GM12878 (cell line): ENCODE data around the gene SLC6A2. TPM values are rescaled to one million over a fixed set of nuclear protein-coding genes. Genes with fewer than 3 reads are reported as not detected.

Experiments
- ATAC-seq: fragments of 200-7000 bp; cut with Tn5 transposase; 3 replicates; pipeline ENCODE4 v1.9.1; 2020; ENCODE audit warnings: mild to moderate bottlenecking, moderate library complexity
- BruUV-seq: library from RNA; stranded (reverse); fragments of 400-500 nt; replicated peaks from 2 replicates; lab custom pipeline; 2021; lab: Mats Ljungman, UMichigan
- CTCF ChIA-PET: fragments of 300-600 bp; sonication (Branson Sonifier 250); formaldehyde crosslinking; extraction: SDS; loops from one replicate; lab custom pipeline; 2021; ENCODE audit warnings: inconsistent platforms; lab: Yijun Ruan, JAX
- POLR2A ChIA-PET: fragments of 350-600 bp; formaldehyde crosslinking; extraction: SDS; loops from one replicate; lab custom pipeline; 2021; ENCODE audit warnings: inconsistent platforms; lab: Charles Lee
- RAD21 ChIA-PET: fragments of 300-600 bp; sonication (Branson Sonifier 250); formaldehyde crosslinking; loops from one replicate; lab custom pipeline; 2023; ENCODE audit warnings: antibody characterized with exemption; ENCODE audit not compliant: unreplicated experiment; lab: Charles Lee
- SMC1A ChIA-PET: fragments of 300-600 bp; sonication (Branson Sonifier 250); formaldehyde crosslinking; loops from one replicate; lab custom pipeline; 2023; ENCODE audit not compliant: unreplicated experiment, uncharacterized antibody; lab: Charles Lee
- DNase-seq: peaks from one replicate; pipeline ENCODE4 v3.0.0-alpha.2; 2011; ENCODE audit warnings: low read depth, low spot score
- FAIRE-seq: peaks from 3 replicates; lab custom pipeline; 2011; peaks lifted over from hg19 to GRCh38; lab: Jason Lieb, UNC
- H2AFZ ChIP-seq: 2 replicates; pipeline ENCODE4 v1.6.0; 2011; ENCODE audit warnings: low read depth, low read length, control low read depth; ENCODE audit not compliant: control insufficient read depth
- H3K27ac ChIP-seq: 2 replicates; pipeline ENCODE4 v1.5.1; 2011; ENCODE audit warnings: control low read depth; ENCODE audit not compliant: control insufficient read depth, insufficient read depth
- H3K27me3 ChIP-seq, 2 experiments: replicated peaks in 1 of 2; 2 replicates each; pipeline versions ENCODE4 v1.6.0 to v1.6.1; 2011; ENCODE audit warnings: low read length in 1 of 2; ENCODE audit not compliant: control insufficient read depth in 2 of 2, insufficient read depth in 2 of 2
- H3K36me3 ChIP-seq, 2 experiments: 2 replicates each; pipeline ENCODE4 v1.5.1; 2011; ENCODE audit warnings: low read length in 1 of 2; ENCODE audit not compliant: control insufficient read depth in 2 of 2, insufficient read depth in 2 of 2
- H3K4me1 ChIP-seq: 2 replicates; pipeline ENCODE4 v1.6.1; 2011; ENCODE audit warnings: mild to moderate bottlenecking, low read length, moderate library complexity, mixed read lengths; ENCODE audit not compliant: control insufficient read depth, insufficient read depth
- H3K4me2 ChIP-seq: 2 replicates; pipeline ENCODE4 v1.6.0; 2011; ENCODE audit warnings: control low read depth; ENCODE audit not compliant: control insufficient read depth, insufficient read depth
- H3K4me3 ChIP-seq: fragments of 200-600 bp; sonication (generic); 2 replicates; pipeline ENCODE4 v1.5.1; 2016
- H3K79me2 ChIP-seq: 2 replicates; pipeline ENCODE4 v1.6.0; 2011; ENCODE audit warnings: low read length; ENCODE audit not compliant: control insufficient read depth, insufficient read depth
- H3K9ac ChIP-seq: 2 replicates; pipeline ENCODE4 v1.8.0; 2011; ENCODE audit warnings: low read length, control low read depth, mixed read lengths; ENCODE audit not compliant: control insufficient read depth, insufficient read depth
- H3K9me3 ChIP-seq: replicated peaks from 3 replicates; pipeline ENCODE4 v1.5.1; 2011; ENCODE audit warnings: mild to moderate bottlenecking, low read length; ENCODE audit not compliant: control insufficient read depth, insufficient read depth
- H4K20me1 ChIP-seq: 2 replicates; pipeline ENCODE4 v1.6.0; 2011; ENCODE audit not compliant: control insufficient read depth, insufficient read depth
- WGBS: methylation state at CpG from one replicate; pipeline ENCODE4 v1.1.6; 2016; ENCODE audit warnings: low lambda C conversion rate; ENCODE audit not compliant: insufficient replicate concordance, insufficient coverage; ENCODE audit errors: missing lambda C conversion rate; 5-methylcytosine and 5-hydroxymethylcytosine counted together
- in situ Hi-C: fragments of 300-500 bp; cut with MboI; formaldehyde crosslinking; loops from 9 replicates; pipeline ENCODE4 v1.14.3; 2018; ENCODE audit warnings: mixed read lengths
- intact Hi-C: fragments of 100-400 bp; cut with micrococcal nuclease; formaldehyde crosslinking; loops from one replicate; pipeline ENCODE4 v1.14.2; 2022; ENCODE audit not compliant: unreplicated experiment
- polyA plus RNA-seq, 11 experiments: library from polyadenylated mRNA; depleted of rRNA in 4 of 11; unstranded in 6 of 11; stranded (reverse) in 5 of 11; fragments of >200 nt; fragmentation: Nextera tagmentation in 4 of 11; fragmentation: Illumina TruSeq in 1 of 11; extraction: Ambion mirVana in 4 of 11; extraction: Trizol in 1 of 11; gene quantifications; 1 replicate in 1 of 11; 2 replicates in 10 of 11; pipeline versions ENCODE4 v1.2.1 to v1.2.3, GENCODE V29; 2011 to 2016; ENCODE audit warnings: inconsistent platforms in 2 of 11, missing spikeins in 2 of 11, low read depth in 1 of 11
- total RNA-seq, 4 experiments: library from RNA; depleted of rRNA in 3 of 4; stranded (reverse); fragments of >200 nt in 3 of 4; fragmentation: Illumina TruSeq in 1 of 4; extraction: Trizol in 1 of 4; gene quantifications; 2 replicates each; pipeline versions ENCODE4 v1.2.1 to v1.2.3, GENCODE V29; 2013 to 2021
- TF ChIP-seq, protein P1 (sequence below): IDR thresholded peaks from 2 replicates; pipeline ENCODE4 v1.6.1; 2012; ENCODE audit warnings: low read depth, low read length, improper control_type of control experiment
- TF ChIP-seq, protein P2 (sequence below): IDR thresholded peaks from 2 replicates; pipeline ENCODE4 v1.6.1; 2012; ENCODE audit warnings: mild to moderate bottlenecking, low read depth, low read length

SLC6A2 gene
- total and polyA plus RNA-seq, 10 of the 15 experiments (the other 5 are each of a cell fraction or from before 2014, with no cell fraction given) = not detected

DNA sequence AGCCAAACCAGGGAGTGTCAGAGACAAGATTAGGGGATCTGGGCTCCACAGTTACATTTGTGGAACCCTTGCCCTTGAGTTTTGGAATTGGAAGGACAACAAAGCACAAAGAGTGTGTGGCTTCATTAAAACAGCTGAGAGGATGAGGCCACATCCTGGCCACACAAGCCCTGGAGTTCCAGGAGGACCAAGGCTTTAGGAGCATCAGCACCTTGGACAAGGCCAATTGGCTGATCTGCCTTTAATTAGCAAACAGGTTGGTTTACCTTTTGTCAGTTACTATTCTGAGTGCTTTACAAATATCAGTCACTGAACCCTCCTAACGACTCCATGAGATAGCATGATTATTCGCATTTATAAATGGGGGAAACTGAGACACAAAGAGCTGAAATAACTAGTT, 54.7 kb downstream of the SLC6A2 start:
- DNase-seq (no peak), ATAC-seq (no peak), FAIRE-seq (no peak)
- 0% methylated on average over 2 of the region's 2 CpGs for WGBS
- no peak overlapping the region for H3K27ac ChIP-seq
- no peak overlapping the region for H3K4me3 ChIP-seq
- H2AFZ ChIP-seq = no peak overlapping the region
- CTCF ChIA-PET = interaction anchor here (4.9 kb wide), 1 partner anchor 130 kb away, joined by 37 read pairs; no protein-coding TSS in a partner anchor
- no TSS peak for BruUV-seq
- RAD21 ChIA-PET = no interaction called here
- SMC1A ChIA-PET = no interaction called here
- H3K27me3 ChIP-seq = no peaks in the 10 kb centered on the region
- TF ChIP-seq, protein P1, sequence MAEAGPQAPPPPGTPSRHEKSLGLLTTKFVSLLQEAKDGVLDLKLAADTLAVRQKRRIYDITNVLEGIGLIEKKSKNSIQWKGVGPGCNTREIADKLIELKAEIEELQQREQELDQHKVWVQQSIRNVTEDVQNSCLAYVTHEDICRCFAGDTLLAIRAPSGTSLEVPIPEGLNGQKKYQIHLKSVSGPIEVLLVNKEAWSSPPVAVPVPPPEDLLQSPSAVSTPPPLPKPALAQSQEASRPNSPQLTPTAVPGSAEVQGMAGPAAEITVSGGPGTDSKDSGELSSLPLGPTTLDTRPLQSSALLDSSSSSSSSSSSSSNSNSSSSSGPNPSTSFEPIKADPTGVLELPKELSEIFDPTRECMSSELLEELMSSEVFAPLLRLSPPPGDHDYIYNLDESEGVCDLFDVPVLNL = no peak
- TF ChIP-seq, protein P2, sequence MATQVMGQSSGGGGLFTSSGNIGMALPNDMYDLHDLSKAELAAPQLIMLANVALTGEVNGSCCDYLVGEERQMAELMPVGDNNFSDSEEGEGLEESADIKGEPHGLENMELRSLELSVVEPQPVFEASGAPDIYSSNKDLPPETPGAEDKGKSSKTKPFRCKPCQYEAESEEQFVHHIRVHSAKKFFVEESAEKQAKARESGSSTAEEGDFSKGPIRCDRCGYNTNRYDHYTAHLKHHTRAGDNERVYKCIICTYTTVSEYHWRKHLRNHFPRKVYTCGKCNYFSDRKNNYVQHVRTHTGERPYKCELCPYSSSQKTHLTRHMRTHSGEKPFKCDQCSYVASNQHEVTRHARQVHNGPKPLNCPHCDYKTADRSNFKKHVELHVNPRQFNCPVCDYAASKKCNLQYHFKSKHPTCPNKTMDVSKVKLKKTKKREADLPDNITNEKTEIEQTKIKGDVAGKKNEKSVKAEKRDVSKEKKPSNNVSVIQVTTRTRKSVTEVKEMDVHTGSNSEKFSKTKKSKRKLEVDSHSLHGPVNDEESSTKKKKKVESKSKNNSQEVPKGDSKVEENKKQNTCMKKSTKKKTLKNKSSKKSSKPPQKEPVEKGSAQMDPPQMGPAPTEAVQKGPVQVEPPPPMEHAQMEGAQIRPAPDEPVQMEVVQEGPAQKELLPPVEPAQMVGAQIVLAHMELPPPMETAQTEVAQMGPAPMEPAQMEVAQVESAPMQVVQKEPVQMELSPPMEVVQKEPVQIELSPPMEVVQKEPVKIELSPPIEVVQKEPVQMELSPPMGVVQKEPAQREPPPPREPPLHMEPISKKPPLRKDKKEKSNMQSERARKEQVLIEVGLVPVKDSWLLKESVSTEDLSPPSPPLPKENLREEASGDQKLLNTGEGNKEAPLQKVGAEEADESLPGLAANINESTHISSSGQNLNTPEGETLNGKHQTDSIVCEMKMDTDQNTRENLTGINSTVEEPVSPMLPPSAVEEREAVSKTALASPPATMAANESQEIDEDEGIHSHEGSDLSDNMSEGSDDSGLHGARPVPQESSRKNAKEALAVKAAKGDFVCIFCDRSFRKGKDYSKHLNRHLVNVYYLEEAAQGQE = peak; percentile 77; the same call in 1 of the 2 replicates
- H4K20me1 ChIP-seq = no peaks in the 10 kb centered on the region; the same call in 1 of the 2 replicates
- H3K79me2 ChIP-seq = no peaks in the 10 kb centered on the region
- POLR2A ChIA-PET = no interaction called here
- intact Hi-C loops = no loop called here
- no peak overlapping the region for H3K9ac ChIP-seq
- no peaks in the 10 kb centered on the region for H3K4me1 ChIP-seq
- H3K9me3 ChIP-seq = no peaks in the 10 kb centered on the region
- H3K36me3 ChIP-seq = no peaks in the 10 kb centered on the region
- H3K4me2 ChIP-seq = no peak overlapping the region
- in situ Hi-C loops = loop anchor here (5.0 kb wide), 1 partner anchor 132 kb away; no protein-coding TSS in a partner anchor
